A673 (cell line): ENCODE data around the gene TTL. TPM values are rescaled to one million over a fixed set of nuclear protein-coding genes. Genes with fewer than 3 reads are reported as not detected.

ENCODE experiments used
- BruUV-seq: library from RNA; stranded (reverse); fragments of 400-500 nt; replicated peaks from 2 replicates; lab custom pipeline; 2021; lab: Mats Ljungman, UMichigan
- CTCF ChIA-PET: fragments of 300-600 bp; sonication (Branson Sonifier 250); formaldehyde crosslinking; loops from one replicate; lab custom pipeline; 2022; ENCODE audit warnings: antibody characterized with exemption; lab: Charles Lee
- POLR2A ChIA-PET: fragments of 300-600 bp; sonication (Branson Sonifier 250); formaldehyde crosslinking; loops from one replicate; lab custom pipeline; 2022; ENCODE audit warnings: antibody characterized with exemption; ENCODE audit not compliant: low non-redundant PET; lab: Charles Lee
- DNase-seq: peaks from one replicate; pipeline ENCODE4 v3.0.0-alpha.2; 2015; ENCODE audit warnings: low spot score
- H3K27ac ChIP-seq: fragments of 200-600 bp; sonication (generic); 2 replicates; pipeline ENCODE4 v1.5.1; 2016; ENCODE audit warnings: mixed run types, low read depth, mild to moderate bottlenecking, mixed read lengths, antibody characterized with exemption, low read length; ENCODE audit not compliant: poor library complexity, severe bottlenecking
- H3K27me3 ChIP-seq: fragments of 200-600 bp; sonication (generic); replicated peaks from 2 replicates; pipeline ENCODE4 v1.6.1; 2017; ENCODE audit warnings: mixed run types, low read depth, mild to moderate bottlenecking, mixed read lengths, antibody characterized with exemption, low read length; ENCODE audit not compliant: insufficient read depth, poor library complexity
- H3K36me3 ChIP-seq: fragments of 200-600 bp; sonication (generic); 2 replicates; pipeline ENCODE4 v1.6.1; 2016; ENCODE audit warnings: mixed run types, mild to moderate bottlenecking, mixed read lengths, antibody characterized with exemption, low read length; ENCODE audit not compliant: insufficient read depth, poor library complexity, severe bottlenecking
- H3K4me1 ChIP-seq: fragments of 200-600 bp; sonication (generic); 2 replicates; pipeline ENCODE4 v1.6.1; 2017; ENCODE audit warnings: mixed run types, mild to moderate bottlenecking, mixed read lengths, antibody characterized with exemption, low read length; ENCODE audit not compliant: insufficient read depth, poor library complexity, severe bottlenecking
- H3K4me3 ChIP-seq: fragments of 200-600 bp; sonication (generic); 2 replicates; pipeline ENCODE4 v1.5.1; 2016; ENCODE audit warnings: low read depth, mixed run types, mild to moderate bottlenecking, mixed read lengths, low read length; ENCODE audit not compliant: poor library complexity, severe bottlenecking
- H3K9me3 ChIP-seq: fragments of 200-600 bp; sonication (generic); 2 replicates; pipeline ENCODE4 v1.6.1; 2016; ENCODE audit warnings: mixed run types, low read depth, mild to moderate bottlenecking, mixed read lengths, antibody characterized with exemption, low read length; ENCODE audit not compliant: poor library complexity, severe bottlenecking
- EZH2 ChIP-seq: fragments of 200-600 bp; sonication (generic); IDR thresholded peaks from 2 replicates; pipeline ENCODE4 v1.6.1; 2017; ENCODE audit warnings: borderline replicate concordance, low read depth, mild to moderate bottlenecking, mixed read lengths, antibody characterized with exemption, low read length; ENCODE audit not compliant: poor library complexity, severe bottlenecking
- intact Hi-C: fragments of 100-400 bp; cut with micrococcal nuclease; formaldehyde crosslinking; loops from one replicate; pipeline ENCODE4 v1.10.0; 2022; ENCODE audit not compliant: unreplicated experiment
- total RNA-seq: library from RNA; stranded (reverse); gene quantifications from 2 replicates; pipeline ENCODE4 v1.2.3, GENCODE V29; 2021
- TF ChIP-seq, protein P1 (sequence below): fragments of 300-800, 200-600 bp; sonication (generic); conservative IDR thresholded peaks from 2 replicates; pipeline ENCODE4 v1.5.1; 2017; ENCODE audit warnings: low read depth, mild to moderate bottlenecking, antibody characterized with exemption, low read length, moderate library complexity, mixed read lengths

The TTL gene
- total RNA-seq, 1 experiment from 2014 or later = 146 TPM

DNA sequence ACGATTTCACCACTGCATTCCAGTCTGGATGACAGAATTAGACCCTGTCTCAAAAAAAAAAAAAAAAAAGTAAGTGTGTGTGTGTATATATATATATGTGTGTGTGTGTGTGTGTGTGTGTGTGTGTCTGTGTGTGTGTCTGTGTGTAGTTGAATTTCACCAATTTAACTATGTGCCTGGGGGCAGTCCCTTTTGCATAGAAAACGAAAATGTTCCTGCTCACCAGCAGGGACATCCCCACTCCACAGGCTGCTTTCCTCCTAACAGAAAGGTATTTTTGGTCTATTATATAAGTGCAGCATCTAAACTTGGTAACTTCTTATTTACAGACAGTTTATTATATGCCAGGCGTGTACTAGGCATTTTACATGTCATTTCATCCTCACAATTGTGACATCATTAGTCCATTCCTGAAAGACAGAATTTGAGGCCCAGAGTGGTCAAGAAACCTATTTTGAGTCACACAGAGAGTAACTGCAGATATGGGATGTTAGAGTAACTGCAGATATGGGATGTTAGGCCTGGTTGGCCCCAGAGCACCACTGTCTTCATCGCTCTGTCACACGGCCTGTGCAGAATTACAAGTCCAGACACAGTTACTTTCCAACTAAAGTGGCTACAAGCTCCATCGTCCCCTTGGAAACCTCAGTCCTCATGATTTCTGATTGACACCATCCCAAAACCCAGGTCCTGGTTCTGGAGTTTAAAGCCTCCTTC lies 9.3 kb upstream of the TTL start:
- no peak for DNase-seq
- no peaks in the 10 kb centered on the region for H3K9me3 ChIP-seq
- H3K4me1 ChIP-seq = no peaks in the 10 kb centered on the region
- H3K36me3 ChIP-seq = no peaks in the 10 kb centered on the region
- TF ChIP-seq EZH2 = no peak
- TF ChIP-seq, protein P1, sequence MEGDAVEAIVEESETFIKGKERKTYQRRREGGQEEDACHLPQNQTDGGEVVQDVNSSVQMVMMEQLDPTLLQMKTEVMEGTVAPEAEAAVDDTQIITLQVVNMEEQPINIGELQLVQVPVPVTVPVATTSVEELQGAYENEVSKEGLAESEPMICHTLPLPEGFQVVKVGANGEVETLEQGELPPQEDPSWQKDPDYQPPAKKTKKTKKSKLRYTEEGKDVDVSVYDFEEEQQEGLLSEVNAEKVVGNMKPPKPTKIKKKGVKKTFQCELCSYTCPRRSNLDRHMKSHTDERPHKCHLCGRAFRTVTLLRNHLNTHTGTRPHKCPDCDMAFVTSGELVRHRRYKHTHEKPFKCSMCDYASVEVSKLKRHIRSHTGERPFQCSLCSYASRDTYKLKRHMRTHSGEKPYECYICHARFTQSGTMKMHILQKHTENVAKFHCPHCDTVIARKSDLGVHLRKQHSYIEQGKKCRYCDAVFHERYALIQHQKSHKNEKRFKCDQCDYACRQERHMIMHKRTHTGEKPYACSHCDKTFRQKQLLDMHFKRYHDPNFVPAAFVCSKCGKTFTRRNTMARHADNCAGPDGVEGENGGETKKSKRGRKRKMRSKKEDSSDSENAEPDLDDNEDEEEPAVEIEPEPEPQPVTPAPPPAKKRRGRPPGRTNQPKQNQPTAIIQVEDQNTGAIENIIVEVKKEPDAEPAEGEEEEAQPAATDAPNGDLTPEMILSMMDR = no peak
- BruUV-seq = no TSS peak
- no peak overlapping the region for H3K4me3 ChIP-seq
- POLR2A ChIA-PET = no interaction called here
- no peaks in the 10 kb centered on the region for H3K27me3 ChIP-seq
- CTCF ChIA-PET = no interaction called here
- H3K27ac ChIP-seq = no peak overlapping the region
- intact Hi-C loops = no loop called here

DNA sequence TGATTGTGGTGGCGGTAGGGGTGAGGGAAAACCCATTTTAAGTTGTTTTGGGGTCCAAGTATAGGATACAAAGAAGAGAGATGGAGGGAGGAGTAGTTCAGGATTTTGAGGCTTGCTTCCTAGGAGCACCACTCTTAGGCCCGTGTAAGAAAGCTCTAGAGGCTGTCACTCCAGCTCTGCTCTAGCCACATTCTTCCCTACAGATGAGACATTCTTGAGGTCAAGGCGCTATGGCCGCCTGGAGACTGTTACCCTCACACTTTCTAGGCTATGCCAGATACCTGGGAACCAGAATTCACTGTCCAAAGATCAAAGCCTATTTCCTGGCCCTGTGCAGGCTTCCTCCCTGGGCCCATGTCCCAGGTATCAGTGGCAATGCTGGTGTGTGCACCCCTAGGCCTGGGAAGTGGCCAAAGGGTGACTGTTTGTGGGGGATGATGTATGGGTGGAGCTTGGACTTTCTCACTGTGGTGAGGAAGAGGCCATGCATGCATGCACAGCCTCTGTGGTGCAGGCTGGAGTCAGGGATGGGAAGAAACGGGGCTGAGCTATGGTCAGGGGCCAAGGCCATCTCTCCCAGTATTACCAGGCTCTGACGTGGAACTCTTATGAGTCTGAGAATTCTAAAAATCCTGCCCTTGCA lies 7.0 kb upstream of the TTL start:
- no TSS peak for BruUV-seq
- H3K27me3 ChIP-seq = no peaks in the 10 kb centered on the region
- no peak overlapping the region for H3K4me3 ChIP-seq
- no peaks in the 10 kb centered on the region for H3K4me1 ChIP-seq
- POLR2A ChIA-PET = no interaction called here
- intact Hi-C loops = no loop called here
- H3K36me3 ChIP-seq = no peaks in the 10 kb centered on the region
- no peak for TF ChIP-seq EZH2
- TF ChIP-seq, protein P1 = no peak
- no peak overlapping the region for H3K27ac ChIP-seq
- no peak for DNase-seq
- CTCF ChIA-PET = no interaction called here
- no peaks in the 10 kb centered on the region for H3K9me3 ChIP-seq

DNA sequence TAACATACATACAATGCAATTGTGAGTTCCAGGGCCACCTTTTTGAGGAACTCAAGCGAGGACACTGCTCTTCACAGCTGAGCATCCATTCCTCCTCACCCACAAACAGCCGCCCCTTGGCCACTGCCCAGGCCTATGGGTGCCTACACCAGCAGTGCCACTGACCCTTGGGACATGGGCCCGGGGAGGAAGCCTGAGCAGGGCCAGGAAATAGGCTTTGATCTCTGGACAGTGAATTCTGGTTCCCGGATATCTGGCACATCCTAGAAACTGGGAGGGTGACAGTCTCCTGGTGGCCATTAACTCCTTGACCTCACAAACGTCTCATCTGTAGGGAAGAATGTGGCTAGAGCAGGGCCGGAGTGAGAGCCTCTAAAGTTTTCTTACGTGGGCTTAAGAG lies 5.5 kb upstream of the TTL start:
- H3K27me3 ChIP-seq = no peaks in the 10 kb centered on the region
- CTCF ChIA-PET = no interaction called here
- no peak for DNase-seq
- no peak for TF ChIP-seq EZH2
- BruUV-seq = no TSS peak
- no peaks in the 10 kb centered on the region for H3K36me3 ChIP-seq
- intact Hi-C loops = no loop called here
- peaks cover 4% of the 10 kb centered on the region for H3K4me1 ChIP-seq
- POLR2A ChIA-PET = no interaction called here
- no peak overlapping the region for H3K27ac ChIP-seq
- H3K4me3 ChIP-seq = no peak overlapping the region
- H3K9me3 ChIP-seq = no peaks in the 10 kb centered on the region
